GM12878 (cell line): ENCODE data around the gene CPNE4. TPM values are rescaled to one million over a fixed set of nuclear protein-coding genes. Genes with fewer than 3 reads are reported as not detected.

Source experiments
- ATAC-seq: fragments of 200-7000 bp; cut with Tn5 transposase; 3 replicates; pipeline ENCODE4 v1.9.1; 2020; ENCODE audit warnings: mild to moderate bottlenecking, moderate library complexity
- BruUV-seq: library from RNA; stranded (reverse); fragments of 400-500 nt; replicated peaks from 2 replicates; lab custom pipeline; 2021; lab: Mats Ljungman, UMichigan
- CTCF ChIA-PET: fragments of 300-600 bp; sonication (Branson Sonifier 250); formaldehyde crosslinking; extraction: SDS; loops from one replicate; lab custom pipeline; 2021; ENCODE audit warnings: inconsistent platforms; lab: Yijun Ruan, JAX
- POLR2A ChIA-PET: fragments of 350-600 bp; formaldehyde crosslinking; extraction: SDS; loops from one replicate; lab custom pipeline; 2021; ENCODE audit warnings: inconsistent platforms; lab: Charles Lee
- RAD21 ChIA-PET: fragments of 300-600 bp; sonication (Branson Sonifier 250); formaldehyde crosslinking; loops from one replicate; lab custom pipeline; 2023; ENCODE audit warnings: antibody characterized with exemption; ENCODE audit not compliant: unreplicated experiment; lab: Charles Lee
- SMC1A ChIA-PET: fragments of 300-600 bp; sonication (Branson Sonifier 250); formaldehyde crosslinking; loops from one replicate; lab custom pipeline; 2023; ENCODE audit not compliant: unreplicated experiment, uncharacterized antibody; lab: Charles Lee
- DNase-seq: peaks from one replicate; pipeline ENCODE4 v3.0.0-alpha.2; 2011; ENCODE audit warnings: low read depth, low spot score
- FAIRE-seq: peaks from 3 replicates; lab custom pipeline; 2011; peaks lifted over from hg19 to GRCh38; lab: Jason Lieb, UNC
- H2AFZ ChIP-seq: 2 replicates; pipeline ENCODE4 v1.6.0; 2011; ENCODE audit warnings: low read depth, low read length, control low read depth; ENCODE audit not compliant: control insufficient read depth
- H3K27ac ChIP-seq: 2 replicates; pipeline ENCODE4 v1.5.1; 2011; ENCODE audit warnings: control low read depth; ENCODE audit not compliant: control insufficient read depth, insufficient read depth
- H3K27me3 ChIP-seq, 2 experiments: replicated peaks in 1 of 2; 2 replicates each; pipeline versions ENCODE4 v1.6.0 to v1.6.1; 2011; ENCODE audit warnings: low read length in 1 of 2; ENCODE audit not compliant: control insufficient read depth in 2 of 2, insufficient read depth in 2 of 2
- H3K36me3 ChIP-seq, 2 experiments: 2 replicates each; pipeline ENCODE4 v1.5.1; 2011; ENCODE audit warnings: low read length in 1 of 2; ENCODE audit not compliant: control insufficient read depth in 2 of 2, insufficient read depth in 2 of 2
- H3K4me1 ChIP-seq: 2 replicates; pipeline ENCODE4 v1.6.1; 2011; ENCODE audit warnings: mild to moderate bottlenecking, low read length, moderate library complexity, mixed read lengths; ENCODE audit not compliant: control insufficient read depth, insufficient read depth
- H3K4me2 ChIP-seq: 2 replicates; pipeline ENCODE4 v1.6.0; 2011; ENCODE audit warnings: control low read depth; ENCODE audit not compliant: control insufficient read depth, insufficient read depth
- H3K4me3 ChIP-seq: fragments of 200-600 bp; sonication (generic); 2 replicates; pipeline ENCODE4 v1.5.1; 2016
- H3K79me2 ChIP-seq: 2 replicates; pipeline ENCODE4 v1.6.0; 2011; ENCODE audit warnings: low read length; ENCODE audit not compliant: control insufficient read depth, insufficient read depth
- H3K9ac ChIP-seq: 2 replicates; pipeline ENCODE4 v1.8.0; 2011; ENCODE audit warnings: low read length, control low read depth, mixed read lengths; ENCODE audit not compliant: control insufficient read depth, insufficient read depth
- H3K9me3 ChIP-seq: replicated peaks from 3 replicates; pipeline ENCODE4 v1.5.1; 2011; ENCODE audit warnings: mild to moderate bottlenecking, low read length; ENCODE audit not compliant: control insufficient read depth, insufficient read depth
- H4K20me1 ChIP-seq: 2 replicates; pipeline ENCODE4 v1.6.0; 2011; ENCODE audit not compliant: control insufficient read depth, insufficient read depth
- KDM1A ChIP-seq: fragments of 200-600 bp; sonication (generic); IDR thresholded peaks from 2 replicates; pipeline ENCODE4 v1.6.1; 2016; ENCODE audit warnings: borderline replicate concordance
- MTA2 ChIP-seq: fragments of 450-650 bp; IDR thresholded peaks from 2 replicates; pipeline ENCODE4 v1.6.1; 2016; ENCODE audit warnings: low read depth, mild to moderate bottlenecking, moderate library complexity
- NR2F1 ChIP-seq: fragments of 450-650 bp; conservative IDR thresholded peaks from 2 replicates; pipeline ENCODE4 v1.6.1; 2017; ENCODE audit warnings: mild to moderate bottlenecking
- PBX3 ChIP-seq: IDR thresholded peaks from 2 replicates; pipeline ENCODE4 v1.6.1; 2011; ENCODE audit warnings: mild to moderate bottlenecking, low read depth, low read length, moderate library complexity; ENCODE audit not compliant: insufficient replicate concordance
- RUNX3 ChIP-seq: IDR thresholded peaks from 2 replicates; pipeline ENCODE4 v1.6.1; 2012; ENCODE audit warnings: low read length, inconsistent platforms
- STAT3 ChIP-seq: IDR thresholded peaks from 2 replicates; pipeline ENCODE4 v1.6.1; 2011; ENCODE audit warnings: low read depth, low read length, improper control_type of control experiment
- SUPT20H ChIP-seq: IDR thresholded peaks from 2 replicates; pipeline ENCODE4 v1.6.1; 2011; ENCODE audit warnings: low read depth, mild to moderate bottlenecking, low read length, moderate library complexity, borderline replicate concordance; ENCODE audit not compliant: control insufficient read depth
- WGBS: methylation state at CpG from one replicate; pipeline ENCODE4 v1.1.6; 2016; ENCODE audit warnings: low lambda C conversion rate; ENCODE audit not compliant: insufficient replicate concordance, insufficient coverage; ENCODE audit errors: missing lambda C conversion rate; 5-methylcytosine and 5-hydroxymethylcytosine counted together
- in situ Hi-C: fragments of 300-500 bp; cut with MboI; formaldehyde crosslinking; loops from 9 replicates; pipeline ENCODE4 v1.14.3; 2018; ENCODE audit warnings: mixed read lengths
- intact Hi-C: fragments of 100-400 bp; cut with micrococcal nuclease; formaldehyde crosslinking; loops from one replicate; pipeline ENCODE4 v1.14.2; 2022; ENCODE audit not compliant: unreplicated experiment
- polyA plus RNA-seq, 11 experiments: library from polyadenylated mRNA; depleted of rRNA in 4 of 11; unstranded in 6 of 11; stranded (reverse) in 5 of 11; fragments of >200 nt; fragmentation: Nextera tagmentation in 4 of 11; fragmentation: Illumina TruSeq in 1 of 11; extraction: Ambion mirVana in 4 of 11; extraction: Trizol in 1 of 11; gene quantifications; 1 replicate in 1 of 11; 2 replicates in 10 of 11; pipeline versions ENCODE4 v1.2.1 to v1.2.3, GENCODE V29; 2011 to 2016; ENCODE audit warnings: inconsistent platforms in 2 of 11, missing spikeins in 2 of 11, low read depth in 1 of 11
- total RNA-seq, 4 experiments: library from RNA; depleted of rRNA in 3 of 4; stranded (reverse); fragments of >200 nt in 3 of 4; fragmentation: Illumina TruSeq in 1 of 4; extraction: Trizol in 1 of 4; gene quantifications; 2 replicates each; pipeline versions ENCODE4 v1.2.1 to v1.2.3, GENCODE V29; 2013 to 2021

CPNE4 gene
- total and polyA plus RNA-seq, 10 of the 15 experiments (the other 5 are each of a cell fraction or from before 2014, with no cell fraction given) = 0.17 to 1.9 (median 0.48) TPM; not detected in 1

GRCh38 chr3:131717493-131717892 is 317.3 kb downstream of the CPNE4 start:
- TF ChIP-seq PBX3 = no peak
- TF ChIP-seq KDM1A = no peak
- no peak for TF ChIP-seq SUPT20H
- H2AFZ ChIP-seq = no peak overlapping the region
- no peaks in the 10 kb centered on the region for H3K79me2 ChIP-seq
- FAIRE-seq = no peak
- H3K4me1 ChIP-seq = peaks cover 31% of the 10 kb centered on the region
- ChIA-PET CTCF (interaction anchor here (0.6 to 1.6 kb wide), 4 partner anchors 12 to 169 kb away, joined by 3 to 4 read pairs (median 4); no protein-coding TSS in a partner anchor), RAD21 (interaction anchor here (1.2 to 3.4 kb wide), 3 partner anchors 14 to 77 kb away, joined by 3 to 25 read pairs (median 4); no protein-coding TSS in a partner anchor), POLR2A (no interaction called here), SMC1A (interaction anchor here (0.7 to 1.3 kb wide), 3 partner anchors 12 to 168 kb away, joined by 4 to 6 read pairs (median 5); no protein-coding TSS in a partner anchor)
- no peak overlapping the region for H3K27ac ChIP-seq
- peak overlapping the region; percentile 35; the same call in 1 of the 2 replicates for H3K4me2 ChIP-seq
- ATAC-seq = no peak
- H3K9me3 ChIP-seq = no peaks in the 10 kb centered on the region
- no peak overlapping the region for H3K9ac ChIP-seq
- no peaks in the 10 kb centered on the region for H3K27me3 ChIP-seq
- no peaks in the 10 kb centered on the region for H3K36me3 ChIP-seq
- 60% methylated on average over 7 of the region's 7 CpGs for WGBS
- in situ Hi-C loops = no loop called here
- H3K4me3 ChIP-seq = no peak overlapping the region
- no peak for DNase-seq
- no TSS peak for BruUV-seq
- intact Hi-C loops = loop anchor here (5.0 to 10.0 kb wide), 2 partner anchors 310 to 683 kb away; no protein-coding TSS in a partner anchor
- H4K20me1 ChIP-seq = no peaks in the 10 kb centered on the region

GRCh38 chr3:131716943-131717342 is 317.9 kb downstream of the CPNE4 start:
- CTCF ChIA-PET = interaction anchor here (0.6 to 1.6 kb wide), 4 partner anchors 11 to 168 kb away, joined by 3 to 4 read pairs (median 4); no protein-coding TSS in a partner anchor
- no peaks in the 10 kb centered on the region for H3K36me3 ChIP-seq
- 0 out of 3 replicates have a peak, but pooled peaks have one; percentile 5 for ATAC-seq
- no TSS peak for BruUV-seq
- 68% methylated on average over 4 of the region's 4 CpGs for WGBS
- H3K9me3 ChIP-seq = no peaks in the 10 kb centered on the region
- RAD21 ChIA-PET = interaction anchor here (1.2 to 3.4 kb wide), 3 partner anchors 14 to 78 kb away, joined by 3 to 25 read pairs (median 4); no protein-coding TSS in a partner anchor
- DNase-seq = no peak
- H3K4me1 ChIP-seq = peaks cover 31% of the 10 kb centered on the region
- no peaks in the 10 kb centered on the region for H4K20me1 ChIP-seq
- no peak overlapping the region for H3K9ac ChIP-seq
- intact Hi-C loops (loop anchor here (5.0 to 10.0 kb wide), 2 partner anchors 310 to 682 kb away; no protein-coding TSS in a partner anchor), in situ Hi-C loops (no loop called here)
- H3K4me2 ChIP-seq = peak overlapping the region; percentile 44; the same call in 1 of the 2 replicates
- no peaks in the 10 kb centered on the region for H3K27me3 ChIP-seq
- FAIRE-seq = no peak
- peak overlapping the region; percentile 15; the same call in 1 of the 2 replicates for H3K27ac ChIP-seq
- no peaks in the 10 kb centered on the region for H3K79me2 ChIP-seq
- SMC1A ChIA-PET = interaction anchor here (0.7 to 1.3 kb wide), 4 partner anchors 11 to 168 kb away, joined by 4 to 6 read pairs (median 5); no protein-coding TSS in a partner anchor
- H3K4me3 ChIP-seq = no peak overlapping the region
- TF ChIP-seq MTA2 (peak; percentile 29; the same call in 1 of the 2 replicates), NR2F1 (0 out of 2 replicates have a peak, but pooled peaks have one; percentile 13), STAT3 (no peak), RUNX3 (peak; percentile 73)
- POLR2A ChIA-PET = interaction anchor here (1.2 kb wide), 1 partner anchor 163 kb away, joined by 3 read pairs; no protein-coding TSS in a partner anchor
- H2AFZ ChIP-seq = no peak overlapping the region
